Measurements from ENCODE around the gene DDX17. TPM values are rescaled to one million over a fixed set of nuclear protein-coding genes. Genes with fewer than 3 reads are reported as not detected.

Gene DDX17
- total RNA-seq, 6 donors from 2014 or later: 428 to 2,078 (median 621) TPM

DNA sequence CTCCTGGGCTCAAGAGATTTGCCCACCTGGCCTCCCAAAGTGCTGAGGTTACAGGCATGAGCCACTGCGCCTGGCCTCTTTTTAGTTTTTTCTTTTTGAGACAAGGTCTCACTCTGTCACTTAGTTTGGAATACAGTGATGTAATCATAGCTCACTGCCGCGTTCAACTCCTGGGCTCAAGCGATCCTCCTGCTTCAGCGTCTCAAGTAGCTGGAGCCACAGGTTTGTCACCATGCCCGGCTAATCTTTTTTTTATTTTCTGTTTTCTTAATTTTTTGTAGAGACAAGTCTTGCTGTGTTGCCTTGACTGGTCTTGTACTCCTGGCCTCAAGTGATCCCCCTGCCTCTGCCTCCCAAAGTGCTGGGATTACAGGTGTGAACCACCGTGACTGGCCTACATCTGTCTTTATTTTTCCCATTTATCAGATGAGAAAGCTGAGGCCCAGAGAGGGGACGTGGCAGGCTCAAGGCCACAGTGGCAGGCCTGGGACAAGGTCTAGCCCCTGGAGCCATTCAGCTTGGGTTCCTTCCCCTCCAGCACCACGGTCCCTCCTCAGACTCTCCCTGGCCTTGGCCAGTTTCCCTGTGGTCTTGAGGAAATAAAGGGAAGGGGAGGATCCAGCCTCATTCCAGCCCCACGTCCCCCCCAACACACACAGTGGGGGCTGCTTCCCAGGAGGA is 41.0 kb downstream of the DDX17 start:
- H3K4me3 ChIP-seq: no peak overlapping the region
- TF ChIP-seq POLR2AphosphoS5 (IDR thresholded peaks at IDR 0.05) (no peak), POLR2A (IDR thresholded peaks at IDR 0.05) (no peak), EP300 (IDR thresholded peaks at IDR 0.05) (no peak)
- TF ChIP-seq, protein P1, sequence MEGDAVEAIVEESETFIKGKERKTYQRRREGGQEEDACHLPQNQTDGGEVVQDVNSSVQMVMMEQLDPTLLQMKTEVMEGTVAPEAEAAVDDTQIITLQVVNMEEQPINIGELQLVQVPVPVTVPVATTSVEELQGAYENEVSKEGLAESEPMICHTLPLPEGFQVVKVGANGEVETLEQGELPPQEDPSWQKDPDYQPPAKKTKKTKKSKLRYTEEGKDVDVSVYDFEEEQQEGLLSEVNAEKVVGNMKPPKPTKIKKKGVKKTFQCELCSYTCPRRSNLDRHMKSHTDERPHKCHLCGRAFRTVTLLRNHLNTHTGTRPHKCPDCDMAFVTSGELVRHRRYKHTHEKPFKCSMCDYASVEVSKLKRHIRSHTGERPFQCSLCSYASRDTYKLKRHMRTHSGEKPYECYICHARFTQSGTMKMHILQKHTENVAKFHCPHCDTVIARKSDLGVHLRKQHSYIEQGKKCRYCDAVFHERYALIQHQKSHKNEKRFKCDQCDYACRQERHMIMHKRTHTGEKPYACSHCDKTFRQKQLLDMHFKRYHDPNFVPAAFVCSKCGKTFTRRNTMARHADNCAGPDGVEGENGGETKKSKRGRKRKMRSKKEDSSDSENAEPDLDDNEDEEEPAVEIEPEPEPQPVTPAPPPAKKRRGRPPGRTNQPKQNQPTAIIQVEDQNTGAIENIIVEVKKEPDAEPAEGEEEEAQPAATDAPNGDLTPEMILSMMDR (IDR thresholded peaks at IDR 0.05): no peak
- 76 to 83% methylated on average over 10 of the region's 10 CpGs for WGBS, 2 donors

DNA sequence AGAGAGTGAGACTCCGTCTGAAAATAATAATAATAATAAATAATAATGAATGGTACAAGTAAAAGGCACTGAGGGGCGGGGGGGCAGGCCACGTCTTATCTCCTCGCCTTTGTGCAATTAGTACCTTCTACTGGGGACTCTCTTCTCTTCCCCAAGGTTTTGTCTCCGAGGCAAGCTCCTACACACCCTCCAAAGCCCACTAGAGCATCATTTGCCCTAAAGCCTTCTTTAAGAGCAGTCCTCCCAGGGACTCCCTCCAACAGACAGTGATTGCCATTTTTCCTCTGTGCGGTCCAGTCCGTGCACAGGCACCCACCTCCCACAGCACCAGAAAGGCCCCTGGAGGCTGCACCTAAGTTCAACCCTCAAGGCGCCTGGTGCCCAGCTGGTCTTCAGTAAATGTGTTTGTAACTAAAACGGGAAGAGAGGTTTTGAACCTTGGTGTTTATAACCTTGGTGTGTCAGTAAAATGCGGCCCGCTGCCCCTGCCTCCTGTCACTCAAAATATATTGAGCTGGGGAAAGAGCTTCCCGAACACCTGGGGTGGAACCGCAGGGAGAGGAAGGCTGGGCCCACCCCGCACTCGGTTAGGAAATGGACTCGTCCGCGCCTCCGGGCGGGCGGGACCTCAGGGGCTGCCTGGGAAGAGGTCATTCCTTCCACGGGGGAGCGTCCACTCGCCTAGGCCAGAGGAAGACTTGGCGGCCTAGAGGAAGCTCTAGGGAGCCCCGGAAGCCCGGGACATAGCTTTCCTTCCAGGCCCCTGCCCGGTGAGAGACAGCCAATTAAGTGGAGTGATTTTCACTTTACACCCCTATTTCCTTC is 42.9 kb downstream of the DDX17 start:
- no peaks in the 10 kb centered on the region for H3K36me3 ChIP-seq
- peak overlapping the region in 1 of 4 donors; percentile 10 for H3K4me3 ChIP-seq
- H3K27me3 ChIP-seq: peaks cover 0 to 13% (median 4%) of the 10 kb centered on the region in 4 donors
- peaks cover 16 to 26% (median 21%) of the 10 kb centered on the region in 4 donors for H3K4me1 ChIP-seq
- TF ChIP-seq POLR2A (IDR thresholded peaks at IDR 0.05): no peak
- TF ChIP-seq EP300 (IDR thresholded peaks at IDR 0.05): no peak
- TF ChIP-seq, protein P1 (IDR thresholded peaks at IDR 0.05): no peak
- TF ChIP-seq POLR2AphosphoS5 (IDR thresholded peaks at IDR 0.05): no peak
- peak in 1 of 2 donors; percentile 79 for DNase-seq
- no peak for ATAC-seq (ENCODE audit: low FRiP score in 2 of 2)
- no peaks in the 10 kb centered on the region for H3K9me3 ChIP-seq
- H3K27ac ChIP-seq: no peak overlapping the region
- 36 to 45% methylated on average over 26 to 28 of the region's 28 CpGs for WGBS, 2 donors

More for the DNA sequence above, 41.0 kb downstream of the DDX17 start:
- ATAC-seq (ENCODE audit: low FRiP score in 2 of 2) (no peak), DNase-seq (no peak)
- no peaks in the 10 kb centered on the region for H3K36me3 ChIP-seq
- no peaks in the 10 kb centered on the region for H3K9me3 ChIP-seq
- H3K27ac ChIP-seq: no peak overlapping the region
- peaks cover 0 to 8% (median 4%) of the 10 kb centered on the region in 4 donors for H3K27me3 ChIP-seq
- H3K4me1 ChIP-seq: peaks cover 24 to 35% (median 29%) of the 10 kb centered on the region in 4 donors

DNA sequence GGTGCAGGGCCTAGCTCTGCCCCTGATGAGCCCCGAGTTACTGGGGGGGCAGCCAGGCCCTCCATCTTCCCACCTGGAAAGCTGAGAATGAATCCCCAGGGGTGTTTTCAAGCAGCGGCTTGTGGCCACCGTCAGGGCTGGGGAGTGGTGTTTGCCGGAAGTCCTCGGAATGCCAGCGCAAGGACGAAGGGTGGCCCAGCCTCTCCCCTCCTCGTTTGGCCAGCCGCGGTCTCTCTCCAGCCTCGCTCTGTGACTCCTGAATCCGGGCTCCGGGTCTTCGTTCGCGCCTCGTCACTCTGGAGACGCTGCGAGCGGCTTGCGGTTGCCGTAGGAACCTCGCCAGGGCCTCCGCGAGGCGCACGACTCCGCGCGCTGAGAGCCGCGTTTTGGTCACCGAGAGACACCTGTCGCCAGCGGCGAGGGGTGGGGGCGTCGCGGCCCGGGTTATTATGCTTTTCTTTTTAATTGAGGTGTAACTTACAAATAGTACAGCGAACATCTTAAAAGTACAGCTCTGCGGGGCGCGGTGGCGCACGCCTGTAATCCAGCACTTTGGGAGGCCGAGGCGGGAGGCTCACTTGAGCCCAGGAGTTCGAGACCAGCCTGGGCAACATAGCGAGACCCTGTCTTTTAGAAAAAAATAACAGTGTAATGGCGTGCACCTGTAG is 44.6 kb downstream of the DDX17 start:
- H3K4me1 ChIP-seq: peaks cover 9 to 18% (median 13%) of the 10 kb centered on the region in 4 donors
- TF ChIP-seq POLR2AphosphoS5 (IDR thresholded peaks at IDR 0.05): peak in 1 of 2 donors; percentile 51
- TF ChIP-seq POLR2A (IDR thresholded peaks at IDR 0.05): peak in 1 of 4 donors; percentile 10
- TF ChIP-seq EP300 (IDR thresholded peaks at IDR 0.05): no peak
- TF ChIP-seq, protein P1 (IDR thresholded peaks at IDR 0.05): peak in 3 of 6 experiments; percentile 5 to 24 (median 7)
- no peak overlapping the region for H3K27ac ChIP-seq
- H3K9me3 ChIP-seq: no peaks in the 10 kb centered on the region
- peaks cover 0 to 13% (median 4%) of the 10 kb centered on the region in 4 donors for H3K27me3 ChIP-seq
- ATAC-seq (ENCODE audit: low FRiP score in 2 of 2) (peak; percentile 84 to 85), DNase-seq (peak; percentile 86 to 92)
- peak overlapping the region in 2 of 4 donors; percentile 15 to 17 for H3K4me3 ChIP-seq
- WGBS, 2 donors: 14 to 29% methylated on average over 27 to 51 of the region's 51 CpGs
- H3K36me3 ChIP-seq: no peaks in the 10 kb centered on the region

DNA sequence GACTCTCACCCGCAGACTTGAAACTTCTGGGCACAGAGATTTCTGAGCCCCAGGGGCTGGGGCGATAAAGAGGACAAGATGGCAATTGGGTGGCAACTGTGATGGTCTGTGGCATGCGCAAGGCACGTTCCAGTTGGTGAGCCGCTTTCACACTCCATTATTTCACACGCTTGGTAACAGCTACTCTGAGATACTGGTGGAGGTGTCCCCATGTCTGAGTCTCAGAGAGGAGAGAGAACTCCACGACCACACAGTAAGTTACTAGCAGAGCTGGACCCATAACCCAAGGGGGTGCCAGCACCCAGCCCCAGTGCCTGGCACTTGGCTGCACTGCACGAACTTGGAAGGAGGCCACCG is 45.1 kb downstream of the DDX17 start:
- TF ChIP-seq EP300 (IDR thresholded peaks at IDR 0.05) (no peak), POLR2AphosphoS5 (IDR thresholded peaks at IDR 0.05) (no peak), POLR2A (IDR thresholded peaks at IDR 0.05) (no peak)
- TF ChIP-seq, protein P1 (IDR thresholded peaks at IDR 0.05): no peak
- H3K9me3 ChIP-seq: no peaks in the 10 kb centered on the region
- peak overlapping the region in 1 of 4 donors; percentile 17 for H3K4me3 ChIP-seq
- no peak for DNase-seq
- H3K27me3 ChIP-seq: peaks cover under 1 to 18% (median 7%) of the 10 kb centered on the region in 4 donors
- H3K36me3 ChIP-seq: no peaks in the 10 kb centered on the region
- peaks cover 10 to 19% (median 15%) of the 10 kb centered on the region in 4 donors for H3K4me1 ChIP-seq
- no peak overlapping the region for H3K27ac ChIP-seq
- WGBS, 2 donors: 42 to 61% methylated on average over 6 to 9 of the region's 9 CpGs
- ATAC-seq (ENCODE audit: low FRiP score in 2 of 2): peak in 1 of 2 donors; percentile 2

Data from upper lobe of left lung (tissue), 6 donors.